ENCODE results near the gene TIMP2.

DNA sequence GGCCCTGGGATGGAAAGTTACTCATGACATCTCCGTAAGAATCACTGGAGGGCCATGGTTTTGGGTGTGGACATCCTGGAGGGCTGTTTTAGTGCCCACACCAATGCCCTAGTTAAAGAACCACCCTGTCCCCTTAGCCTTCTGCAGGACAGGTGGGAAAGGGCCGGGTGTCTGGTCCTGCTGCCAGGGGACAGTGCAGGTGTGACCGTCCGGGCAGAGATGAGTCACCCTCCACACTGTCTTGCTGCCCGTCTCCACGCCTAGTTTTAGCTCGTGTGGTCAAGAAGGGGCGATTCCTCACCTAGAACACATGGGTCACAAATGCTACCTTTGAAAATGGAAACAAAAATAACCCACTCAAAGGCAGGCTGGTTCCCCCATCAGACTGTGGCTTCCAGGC is 39.2 kb downstream of the TIMP2 start:
- TF ChIP-seq POLR2A (IDR thresholded peaks at IDR 0.05; ENCODE audit: low read length) (no peak), GATA1 (IDR thresholded peaks at IDR 0.05; ENCODE audit: low read depth, low read length) (no peak)

Measured in erythroblast (primary cell).